ENCODE results near the gene FAM177A1. TPM values are rescaled to one million over a fixed set of nuclear protein-coding genes. Genes with fewer than 3 reads are reported as not detected.

Gene FAM177A1
- total and polyA plus RNA-seq, 2 of the 13 experiments (the other 11 are each of a cell fraction or from before 2014, with no cell fraction given): 72.9 to 119 TPM

DNA sequence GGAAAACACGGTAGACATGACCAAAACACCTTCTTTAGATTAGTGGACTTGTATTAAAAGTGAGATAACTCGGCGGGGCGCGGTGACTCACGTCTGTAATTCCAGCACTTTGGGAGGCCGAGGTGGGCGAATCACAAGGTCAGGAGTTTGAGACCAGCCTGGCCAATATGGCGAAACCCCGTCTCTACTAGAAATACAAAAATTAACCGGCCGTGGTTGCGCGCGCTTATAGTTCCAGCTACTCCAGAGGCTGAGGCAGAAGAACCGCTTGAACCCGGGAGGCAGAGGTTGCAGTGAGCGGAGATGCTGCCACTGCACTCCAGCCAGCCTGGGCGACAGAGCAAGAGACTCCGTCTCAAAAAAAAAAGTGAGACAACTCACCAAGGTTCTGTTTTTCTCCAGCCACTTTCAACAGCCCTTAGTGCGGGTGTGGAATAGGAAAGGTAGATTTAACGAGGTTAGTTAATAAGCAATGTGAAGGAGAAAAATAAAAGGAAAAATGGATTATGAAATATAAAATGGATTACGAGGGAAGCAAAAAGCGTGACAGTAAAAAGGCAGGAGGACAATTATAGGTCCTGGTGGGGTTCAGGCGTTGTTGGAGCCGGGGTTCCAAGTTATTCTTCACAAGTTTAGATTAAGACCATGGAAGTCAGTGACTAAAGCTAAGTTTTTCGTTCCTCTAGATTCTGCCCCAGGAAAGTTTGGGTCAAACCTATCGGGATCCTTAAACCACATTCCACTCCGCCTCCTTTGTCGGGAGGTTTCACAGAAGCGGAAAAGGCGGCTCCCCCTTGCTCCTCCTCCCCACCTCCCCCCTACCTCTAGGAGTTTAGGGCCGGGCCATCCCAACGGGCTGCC lies 75.2 kb downstream of the FAM177A1 start (continued):
- TF ChIP-seq ZNF570 (CRISPR knock-in tag; IDR thresholded peaks at IDR 0.05; ENCODE audit: borderline replicate concordance): peak; percentile 73; the same call in 1 of the 2 replicates
- TF ChIP-seq, protein P1, sequence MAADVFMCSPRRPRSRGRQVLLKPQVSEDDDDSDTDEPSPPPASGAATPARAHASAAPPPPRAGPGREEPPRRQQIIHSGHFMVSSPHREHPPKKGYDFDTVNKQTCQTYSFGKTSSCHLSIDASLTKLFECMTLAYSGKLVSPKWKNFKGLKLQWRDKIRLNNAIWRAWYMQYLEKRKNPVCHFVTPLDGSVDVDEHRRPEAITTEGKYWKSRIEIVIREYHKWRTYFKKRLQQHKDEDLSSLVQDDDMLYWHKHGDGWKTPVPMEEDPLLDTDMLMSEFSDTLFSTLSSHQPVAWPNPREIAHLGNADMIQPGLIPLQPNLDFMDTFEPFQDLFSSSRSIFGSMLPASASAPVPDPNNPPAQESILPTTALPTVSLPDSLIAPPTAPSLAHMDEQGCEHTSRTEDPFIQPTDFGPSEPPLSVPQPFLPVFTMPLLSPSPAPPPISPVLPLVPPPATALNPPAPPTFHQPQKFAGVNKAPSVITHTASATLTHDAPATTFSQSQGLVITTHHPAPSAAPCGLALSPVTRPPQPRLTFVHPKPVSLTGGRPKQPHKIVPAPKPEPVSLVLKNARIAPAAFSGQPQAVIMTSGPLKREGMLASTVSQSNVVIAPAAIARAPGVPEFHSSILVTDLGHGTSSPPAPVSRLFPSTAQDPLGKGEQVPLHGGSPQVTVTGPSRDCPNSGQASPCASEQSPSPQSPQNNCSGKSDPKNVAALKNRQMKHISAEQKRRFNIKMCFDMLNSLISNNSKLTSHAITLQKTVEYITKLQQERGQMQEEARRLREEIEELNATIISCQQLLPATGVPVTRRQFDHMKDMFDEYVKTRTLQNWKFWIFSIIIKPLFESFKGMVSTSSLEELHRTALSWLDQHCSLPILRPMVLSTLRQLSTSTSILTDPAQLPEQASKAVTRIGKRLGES (CRISPR knock-in tag; IDR thresholded peaks at IDR 0.05; ENCODE audit: borderline replicate concordance): peak; percentile 1; the same call in 1 of the 2 replicates
- TF ChIP-seq CC2D1A (CRISPR knock-in tag; IDR thresholded peaks at IDR 0.05): no peak
- TF ChIP-seq EP300 (IDR thresholded peaks at IDR 0.05; ENCODE audit: low read depth in 2 of 2, low read length in 2 of 2): peak in 1 of 2 experiments; percentile 41; a peak in 1 of 4 replicates
- TF ChIP-seq EP300 (CRISPR knock-in tag; IDR thresholded peaks at IDR 0.05; ENCODE audit: borderline replicate concordance): no peak
- TF ChIP-seq ZBTB38 (CRISPR knock-in tag; IDR thresholded peaks at IDR 0.05): peak; percentile 99
- TF ChIP-seq NCOR1 (IDR thresholded peaks at IDR 0.05; ENCODE audit: borderline replicate concordance, low read length): no peak
- peak; percentile 76; the same call in 1 of the 2 replicates for TF ChIP-seq ZBTB8A (CRISPR knock-in tag; IDR thresholded peaks at IDR 0.05; ENCODE audit: borderline replicate concordance, low read depth)
- TF ChIP-seq SOX5 (CRISPR knock-in tag; IDR thresholded peaks at IDR 0.05; ENCODE audit: borderline replicate concordance): no peak
- peak; percentile 92; the same call in 1 of the 2 replicates for TF ChIP-seq MAZ (IDR thresholded peaks at IDR 0.05; ENCODE audit: borderline replicate concordance, low read depth, low read length)
- TF ChIP-seq MAZ (CRISPR knock-in tag; IDR thresholded peaks at IDR 0.05; ENCODE audit: low read depth): no peak
- no peak for TF ChIP-seq ZMAT3 (CRISPR knock-in tag; conservative IDR thresholded peaks at IDR 0.05)
- TF ChIP-seq FIP1L1 (IDR thresholded peaks at IDR 0.05; ENCODE audit: borderline replicate concordance, insufficient read depth, low read depth, low read length): 0 out of 2 replicates have a peak, but pooled peaks have one; percentile 23
- TF ChIP-seq NFE2L2 (IDR thresholded peaks at IDR 0.05; ENCODE audit: low read length): no peak
- TF ChIP-seq THYN1 (CRISPR knock-in tag; IDR thresholded peaks at IDR 0.05; ENCODE audit: borderline replicate concordance, low read depth): 0 out of 2 replicates have a peak, but pooled peaks have one; percentile 90
- TF ChIP-seq, protein P2, sequence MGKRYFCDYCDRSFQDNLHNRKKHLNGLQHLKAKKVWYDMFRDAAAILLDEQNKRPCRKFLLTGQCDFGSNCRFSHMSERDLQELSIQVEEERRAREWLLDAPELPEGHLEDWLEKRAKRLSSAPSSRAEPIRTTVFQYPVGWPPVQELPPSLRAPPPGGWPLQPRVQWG (CRISPR knock-in tag; IDR thresholded peaks at IDR 0.05; ENCODE audit: borderline replicate concordance, low read depth): no peak
- no peak for TF ChIP-seq CHD4 (IDR thresholded peaks at IDR 0.05; ENCODE audit: borderline replicate concordance, low read length)
- 0 out of 2 replicates have a peak, but pooled peaks have one; percentile 10 for TF ChIP-seq CBX2 (IDR thresholded peaks at IDR 0.05; ENCODE audit: low read depth, low read length)
- no peak for TF ChIP-seq CBX2 (CRISPR knock-in tag; IDR thresholded peaks at IDR 0.05; ENCODE audit: low read depth)
- TF ChIP-seq NFE2L1 (CRISPR knock-in tag; IDR thresholded peaks at IDR 0.05; ENCODE audit: borderline replicate concordance): no peak
- TF ChIP-seq MTF1 (CRISPR knock-in tag; IDR thresholded peaks at IDR 0.05): no peak; the same call in 1 of the 2 replicates
- peak; percentile 20; the same call in 1 of the 2 replicates for TF ChIP-seq RFXANK (CRISPR knock-in tag; IDR thresholded peaks at IDR 0.05)
- TF ChIP-seq ZNF232 (CRISPR knock-in tag; IDR thresholded peaks at IDR 0.05; ENCODE audit: borderline replicate concordance): no peak
- TF ChIP-seq SMYD3 (CRISPR knock-in tag; IDR thresholded peaks at IDR 0.05): no peak
- TF ChIP-seq, protein P3, sequence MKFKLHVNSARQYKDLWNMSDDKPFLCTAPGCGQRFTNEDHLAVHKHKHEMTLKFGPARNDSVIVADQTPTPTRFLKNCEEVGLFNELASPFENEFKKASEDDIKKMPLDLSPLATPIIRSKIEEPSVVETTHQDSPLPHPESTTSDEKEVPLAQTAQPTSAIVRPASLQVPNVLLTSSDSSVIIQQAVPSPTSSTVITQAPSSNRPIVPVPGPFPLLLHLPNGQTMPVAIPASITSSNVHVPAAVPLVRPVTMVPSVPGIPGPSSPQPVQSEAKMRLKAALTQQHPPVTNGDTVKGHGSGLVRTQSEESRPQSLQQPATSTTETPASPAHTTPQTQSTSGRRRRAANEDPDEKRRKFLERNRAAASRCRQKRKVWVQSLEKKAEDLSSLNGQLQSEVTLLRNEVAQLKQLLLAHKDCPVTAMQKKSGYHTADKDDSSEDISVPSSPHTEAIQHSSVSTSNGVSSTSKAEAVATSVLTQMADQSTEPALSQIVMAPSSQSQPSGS (CRISPR knock-in tag; IDR thresholded peaks at IDR 0.05): no peak; the same call in 1 of the 2 replicates
